Liver (tissue), 9 donors: Measurements from ENCODE around the gene FLII. TPM values are rescaled to one million over a fixed set of nuclear protein-coding genes. Genes with fewer than 3 reads are reported as not detected.

ENCODE experiments used
- DNase-seq: peaks from one replicate; pipeline ENCODE4 v3.0.0-alpha.2; 2017; ENCODE audit warnings: low spot score
- H3K27ac ChIP-seq, 2 donors: one replicate each; pipeline ENCODE4 v1.7.0; 2013; ENCODE audit warnings: inconsistent platforms in 2 of 2, low read length in 2 of 2, control low read depth in 1 of 2, low read depth in 1 of 2, mild to moderate bottlenecking in 1 of 2
- H3K27me3 ChIP-seq, 4 donors: one replicate each; pipeline versions ENCODE4 v1.6.1 to v1.7.0; 2013; ENCODE audit warnings: low read length in 3 of 4, inconsistent platforms in 1 of 4, mild to moderate bottlenecking in 1 of 4, moderate library complexity in 1 of 4; ENCODE audit not compliant: control insufficient read depth in 4 of 4, insufficient read depth in 4 of 4
- H3K36me3 ChIP-seq, 4 donors: one replicate each; pipeline versions ENCODE4 v1.6.1 to v1.7.0; 2013; ENCODE audit warnings: low read length in 3 of 4, mild to moderate bottlenecking in 3 of 4, low read depth in 1 of 4, moderate library complexity in 1 of 4; ENCODE audit not compliant: control insufficient read depth in 4 of 4, insufficient read depth in 3 of 4
- H3K4me1 ChIP-seq, 4 donors: one replicate each; pipeline versions ENCODE4 v1.6.1 to v1.7.0; 2013; ENCODE audit warnings: low read length in 3 of 4, mild to moderate bottlenecking in 3 of 4, moderate library complexity in 1 of 4; ENCODE audit not compliant: control insufficient read depth in 4 of 4, insufficient read depth in 4 of 4
- H3K4me3 ChIP-seq, 3 donors: one replicate each; pipeline versions ENCODE4 v1.6.1 to v1.7.0; 2013; ENCODE audit warnings: low read length in 3 of 3, control low read depth in 1 of 3, low read depth in 1 of 3, mild to moderate bottlenecking in 1 of 3
- H3K9ac ChIP-seq, 2 donors: one replicate each; pipeline ENCODE4 v1.7.0; 2013; ENCODE audit warnings: low read length in 2 of 2, mild to moderate bottlenecking in 2 of 2, moderate library complexity in 2 of 2, control low read depth in 1 of 2, low read depth in 1 of 2
- H3K9me3 ChIP-seq, 4 donors: one replicate each; pipeline versions ENCODE4 v1.6.1 to v1.7.0; 2013; ENCODE audit warnings: low read length in 3 of 4; ENCODE audit not compliant: control insufficient read depth in 4 of 4
- CTCF ChIP-seq: fragments of 150-350 bp; IDR thresholded peaks from 2 replicates; pipeline ENCODE4 v1.5.1; 2017; ENCODE audit warnings: improper control_type of control experiment, low read depth, low read length; ENCODE audit not compliant: missing input control
- FOXA2 ChIP-seq: IDR thresholded peaks from 2 replicates; pipeline ENCODE4 v1.6.1; 2016; ENCODE audit warnings: antibody characterized with exemption
- GABPA ChIP-seq, 2 donors: IDR thresholded peaks in 1 of 2; conservative IDR thresholded peaks in 1 of 2; 2 replicates each; pipeline ENCODE4 v1.6.1; 2016; ENCODE audit warnings: antibody characterized with exemption in 2 of 2, mild to moderate bottlenecking in 1 of 2, moderate library complexity in 1 of 2
- HNF4A ChIP-seq, 2 donors: conservative IDR thresholded peaks; 2 replicates each; pipeline ENCODE4 v1.6.1; 2016; ENCODE audit warnings: antibody characterized with exemption in 2 of 2, mild to moderate bottlenecking in 2 of 2
- HNF4G ChIP-seq: IDR thresholded peaks from 2 replicates; pipeline ENCODE4 v1.6.1; 2016; ENCODE audit warnings: antibody characterized with exemption
- JUND ChIP-seq, 2 donors: IDR thresholded peaks; 2 replicates each; pipeline ENCODE4 v1.6.1; 2016; ENCODE audit warnings: antibody characterized with exemption in 2 of 2
- NR2F2 ChIP-seq: IDR thresholded peaks from 2 replicates; pipeline ENCODE4 v1.6.1; 2016; ENCODE audit warnings: antibody characterized with exemption
- RAD21 ChIP-seq, 2 donors: IDR thresholded peaks; 2 replicates each; pipeline ENCODE4 v1.6.1; 2016; ENCODE audit warnings: antibody characterized with exemption in 2 of 2, mild to moderate bottlenecking in 2 of 2
- REST ChIP-seq: IDR thresholded peaks from 2 replicates; pipeline ENCODE4 v1.6.1; 2016; ENCODE audit warnings: antibody characterized with exemption, mild to moderate bottlenecking
- RXRA ChIP-seq, 2 donors: IDR thresholded peaks; 2 replicates each; pipeline ENCODE4 v1.6.1; 2017 to 2018; ENCODE audit warnings: antibody characterized with exemption in 2 of 2, mild to moderate bottlenecking in 1 of 2
- SP1 ChIP-seq: IDR thresholded peaks from 2 replicates; pipeline ENCODE4 v1.6.1; 2018; ENCODE audit warnings: antibody characterized with exemption, mild to moderate bottlenecking
- YY1 ChIP-seq: IDR thresholded peaks from 2 replicates; pipeline ENCODE4 v1.6.1; 2016; ENCODE audit warnings: antibody characterized with exemption, mild to moderate bottlenecking
- ZBTB33 ChIP-seq: IDR thresholded peaks from 2 replicates; pipeline ENCODE4 v1.6.1; 2016; ENCODE audit warnings: antibody characterized with exemption
- WGBS: extraction: QIAGEN DNeasy Blood & Tissue Kit; methylation state at CpG from one replicate; pipeline ENCODE4 v1.1.7; 2013; 5-methylcytosine and 5-hydroxymethylcytosine counted together
- polyA plus RNA-seq, 2 donors: library from polyadenylated mRNA; stranded (reverse) in 1 of 2; unstranded in 1 of 2; fragments of 200-250 nt in 1 of 2; fragments of >200 nt in 1 of 2; fragmentation: Nextera tagmentation in 1 of 2; extraction: Ambion mirVana in 1 of 2; gene quantifications; one replicate each; pipeline versions ENCODE4 v1.2.1 to v1.2.3, GENCODE V29; 2013 to 2015
- total RNA-seq, 2 donors: library from RNA; depleted of rRNA; stranded (reverse); fragments of >200 nt; gene quantifications; one replicate each; pipeline ENCODE4 v1.2.3, GENCODE V29; 2014
- donor health status: healthy.
- donor health status: healthy.
- donor health status: healthy.
- donor health status: healthy.
- donor health status: healthy.

The FLII gene
- total and polyA plus RNA-seq, 4 donors = 49.3 to 90.9 (median 76.3) TPM

- TF ChIP-seq REST (no peak), ZBTB33 (no peak), HNF4G (no peak), CTCF (no peak)
Measured at GRCh38 chr17:18203308-18203707, 55.2 kb downstream of the FLII start (continued).

- Histone ChIP-seq H3K27ac (no peak overlapping the region), H3K9me3 (no peaks in the 10 kb centered on the region), H3K4me3 (no peak overlapping the region), H3K36me3 (peaks cover 5 to 44% (median 17%) of the 10 kb centered on the region in 4 donors), H3K27me3 (no peaks in the 10 kb centered on the region), H3K9ac (no peak overlapping the region), H3K4me1 (peaks cover 3 to 24% (median 10%) of the 10 kb centered on the region in 4 donors)
- TF ChIP-seq HNF4A (conservative IDR thresholded peaks at IDR 0.05) (no peak), GABPA (IDR thresholded peaks at IDR 0.05 in 1 of 2, conservative IDR thresholded peaks at IDR 0.05 in 1 of 2) (no peak), YY1 (no peak), RAD21 (IDR thresholded peaks at IDR 0.05) (no peak), RXRA (IDR thresholded peaks at IDR 0.05) (no peak), NR2F2 (no peak), SP1 (no peak), JUND (IDR thresholded peaks at IDR 0.05) (no peak)
- WGBS = 82% methylated on average over 4 of the region's 4 CpGs
- DNase-seq = no peak
Measured at GRCh38 chr17:18201108-18201507, 57.4 kb downstream of the FLII start.

GRCh38 chr17:18198530-18198929, 60.0 kb downstream of the FLII start:
- WGBS = 73% methylated on average over 4 of the region's 4 CpGs
- H3K36me3 ChIP-seq = peaks cover 5 to 47% (median 27%) of the 10 kb centered on the region in 4 donors

More at GRCh38 chr17:18198530-18198929, 60.0 kb downstream of the FLII start:
- no peak for DNase-seq
- Histone ChIP-seq H3K4me3 (no peak overlapping the region), H3K9ac (no peak overlapping the region), H3K4me1 (peaks cover 1 to 23% (median 9%) of the 10 kb centered on the region in 4 donors), H3K27ac (no peak overlapping the region), H3K27me3 (no peaks in the 10 kb centered on the region), H3K9me3 (no peaks in the 10 kb centered on the region)
- TF ChIP-seq ZBTB33 = no peak
- no peak for TF ChIP-seq JUND (IDR thresholded peaks at IDR 0.05)
- no peak for TF ChIP-seq REST
- no peak for TF ChIP-seq FOXA2
- no peak for TF ChIP-seq NR2F2
- no peak for TF ChIP-seq YY1
